K562 (cell line): Measurements from ENCODE around the gene TCF21. TPM values are rescaled to one million over a fixed set of nuclear protein-coding genes. Genes with fewer than 3 reads are reported as not detected.

ENCODE experiments used
- ATAC-seq: fragments of 200-7000 bp; cut with Tn5 transposase; 3 replicates; pipeline ENCODE4 v1.9.1; 2020; ENCODE audit warnings: moderate library complexity
- BruUV-seq: library from RNA; stranded (reverse); fragments of 400-500 nt; replicated peaks from 2 replicates; lab custom pipeline; 2021; lab: Mats Ljungman, UMichigan
- CTCF ChIA-PET: fragments of 300-600 bp; formaldehyde crosslinking; extraction: SDS; loops from one replicate; lab custom pipeline; 2021; ENCODE audit warnings: low intra/inter-chr PET ratio; lab: Yijun Ruan, JAX
- POLR2A ChIA-PET: fragments of 300-600, 350-650 bp; sonication (Branson Sonifier 250); formaldehyde crosslinking; extraction: SDS; loops from one replicate; lab custom pipeline; 2021; ENCODE audit warnings: antibody characterized with exemption, inconsistent platforms; lab: Yijun Ruan, JAX
- DNase-seq, 4 experiments: peaks; one replicate each; pipeline versions ENCODE4 v3.0.0 to v3.0.0-alpha.2; 2011 to 2018; ENCODE audit warnings: low spot score in 3 of 4, mixed read lengths in 3 of 4; ENCODE audit errors: extremely low read depth in 1 of 4
- FAIRE-seq: peaks from 2 replicates; lab custom pipeline; 2011; peaks lifted over from hg19 to GRCh38; lab: Jason Lieb, UNC
- H2AFZ ChIP-seq: 2 replicates; pipeline ENCODE4 v1.6.0; 2011; ENCODE audit warnings: low read depth, low read length, control low read depth, inconsistent platforms
- H3K27ac ChIP-seq: fragments of 200-600 bp; 3 replicates; pipeline ENCODE4 v1.8.0; 2011; ENCODE audit warnings: low read depth, mild to moderate bottlenecking, control low read depth, inconsistent platforms, low read length, moderate library complexity, mixed read lengths; ENCODE audit errors: extremely low read depth
- H3K27me3 ChIP-seq, 2 experiments: fragments of 300-600 bp in 1 of 2; 2 replicates in 1 of 2; 3 replicates in 1 of 2; pipeline versions ENCODE4 v1.6.0 to v1.8.0; 2011; ENCODE audit warnings: inconsistent platforms in 2 of 2, low read length in 2 of 2, mild to moderate bottlenecking in 1 of 2, mixed read lengths in 1 of 2, moderate library complexity in 1 of 2; ENCODE audit not compliant: control insufficient read depth in 2 of 2, insufficient read depth in 2 of 2
- H3K36me3 ChIP-seq: fragments of 300-600 bp; 3 replicates; pipeline ENCODE4 v1.8.0; 2011; ENCODE audit warnings: mild to moderate bottlenecking, low read length, inconsistent platforms; ENCODE audit not compliant: control insufficient read depth, insufficient read depth
- H3K4me1 ChIP-seq, 2 experiments: fragments of 200-600 bp in 1 of 2; replicated peaks in 1 of 2; 2 replicates in 1 of 2; 3 replicates in 1 of 2; pipeline versions ENCODE4 v1.5.1 to v1.8.0; 2011; ENCODE audit warnings: inconsistent platforms in 2 of 2, low read length in 2 of 2, mild to moderate bottlenecking in 1 of 2, mixed read lengths in 1 of 2, moderate library complexity in 1 of 2; ENCODE audit not compliant: control insufficient read depth in 2 of 2, insufficient read depth in 2 of 2
- H3K4me2 ChIP-seq: 2 replicates; pipeline ENCODE4 v1.6.1; 2011; ENCODE audit warnings: low read length, control low read depth, inconsistent platforms, mixed read lengths; ENCODE audit not compliant: insufficient read depth
- H3K4me3 ChIP-seq: fragments of 200-600 bp; sonication (generic), shearing (Covaris generic); 2 replicates; pipeline ENCODE4 v1.5.1; 2016; ENCODE audit warnings: control low read depth, inconsistent platforms
- H3K79me2 ChIP-seq: fragments of 200-600 bp; 3 replicates; pipeline ENCODE4 v1.8.0; 2011; ENCODE audit warnings: low read length, inconsistent platforms; ENCODE audit not compliant: control insufficient read depth, insufficient read depth
- H3K9ac ChIP-seq, 2 experiments: 2 replicates each; pipeline versions ENCODE4 v1.6.0 to v1.6.1; 2011; ENCODE audit warnings: low read depth in 2 of 2, low read length in 2 of 2, control low read depth in 1 of 2, inconsistent platforms in 1 of 2, mild to moderate bottlenecking in 1 of 2, mixed read lengths in 1 of 2; ENCODE audit not compliant: insufficient read depth in 1 of 2
- H3K9me1 ChIP-seq: one replicate; pipeline ENCODE4 v1.6.0; 2011; ENCODE audit warnings: inconsistent platforms, mild to moderate bottlenecking, low read length, moderate library complexity; ENCODE audit not compliant: control insufficient read depth, insufficient read depth
- H3K9me3 ChIP-seq: replicated peaks from 2 replicates; pipeline ENCODE4 v1.5.1; 2011; ENCODE audit warnings: low read depth, low read length, inconsistent platforms; ENCODE audit not compliant: control insufficient read depth, insufficient read depth
- H4K20me1 ChIP-seq: replicated peaks from 2 replicates; pipeline ENCODE4 v1.6.1; 2011; ENCODE audit warnings: low read length, inconsistent platforms, mixed read lengths; ENCODE audit not compliant: control insufficient read depth, insufficient read depth
- ATF2 ChIP-seq: sonication (generic); formaldehyde crosslinking; IDR thresholded peaks from 2 replicates; pipeline ENCODE4 v1.8.1; 2022; ENCODE audit warnings: missing genetic modification reagents
- CEBPZ ChIP-seq: fragments of 150-350 bp; IDR thresholded peaks from 2 replicates; pipeline ENCODE4 v1.6.1; 2014; ENCODE audit warnings: low read depth, mild to moderate bottlenecking, low read length, borderline replicate concordance
- E2F3 ChIP-seq: fragments of 250-450 bp; sonication (Bioruptor Pico); IDR thresholded peaks from 2 replicates; pipeline ENCODE4 v1.4.0; 2020; ENCODE audit warnings: mild to moderate bottlenecking
- GATA2 ChIP-seq: sonication (generic); formaldehyde crosslinking; IDR thresholded peaks from 2 replicates; pipeline ENCODE4 v1.4.0; 2020; ENCODE audit warnings: mild to moderate bottlenecking, missing genetic modification reagents
- HNRNPL ChIP-seq: fragments of 200-400 bp; formaldehyde crosslinking; IDR thresholded peaks from 2 replicates; pipeline ENCODE4 v1.6.1; 2017; ENCODE audit warnings: low read depth, mild to moderate bottlenecking, low read length
- LEF1 ChIP-seq: fragments of 450-650 bp; IDR thresholded peaks from 2 replicates; pipeline ENCODE4 v1.6.1; 2016; ENCODE audit warnings: mild to moderate bottlenecking
- MTA1 ChIP-seq: fragments of 450-650 bp; IDR thresholded peaks from 2 replicates; pipeline ENCODE4 v1.6.1; 2017; ENCODE audit warnings: borderline replicate concordance
- RBM39 ChIP-seq: fragments of 200-400 bp; formaldehyde crosslinking; optimal IDR thresholded peaks from 2 replicates; pipeline ENCODE3; 2018; ENCODE audit warnings: low read depth, low read length
- SMAD2 ChIP-seq: fragments of 150-350 bp; IDR thresholded peaks from 2 replicates; pipeline ENCODE4 v1.6.1; 2014; ENCODE audit warnings: low read depth, mild to moderate bottlenecking, low read length
- SRSF7 ChIP-seq: fragments of 200-400 bp; formaldehyde crosslinking; optimal IDR thresholded peaks from 2 replicates; pipeline ENCODE3; 2017; ENCODE audit warnings: mild to moderate bottlenecking, low read depth, low read length
- TBP ChIP-seq: optimal IDR thresholded peaks from 2 replicates; pipeline ENCODE3; 2011; ENCODE audit warnings: low read depth, low read length, improper control_type of control experiment
- TCF7 ChIP-seq: sonication (generic); IDR thresholded peaks from 2 replicates; pipeline ENCODE4 v1.6.1; 2016; ENCODE audit warnings: antibody characterized with exemption, borderline replicate concordance
- ZNF146 ChIP-seq: IDR thresholded peaks from one replicate; pipeline ENCODE4 v1.6.1; 2018; ENCODE audit warnings: missing compliant biosample characterization; ENCODE audit not compliant: unreplicated experiment
- ZNF311 ChIP-seq: fragments of 250-450 bp; sonication (Bioruptor Pico); IDR thresholded peaks from 2 replicates; pipeline ENCODE4 v1.4.0; 2020; ENCODE audit warnings: mild to moderate bottlenecking, moderate library complexity
- WGBS: fragments of 100-300 bp; shearing (Covaris generic); methylation state at CpG from one replicate; pipeline ENCODE4 v1.1.6; 2016; ENCODE audit warnings: low coverage, mixed read lengths; ENCODE audit not compliant: insufficient coverage; ENCODE audit errors: missing lambda C conversion rate; 5-methylcytosine and 5-hydroxymethylcytosine counted together
- in situ Hi-C: fragments of 300-500 bp; cut with MboI; formaldehyde crosslinking; loops from 4 replicates; pipeline ENCODE4 v1.15.0; 2018; ENCODE audit warnings: inconsistent platforms, mixed read lengths
- intact Hi-C: fragments of 100-400 bp; cut with micrococcal nuclease; formaldehyde crosslinking; loops from 2 replicates; pipeline ENCODE4 v1.14.2; 2022
- polyA plus RNA-seq, 8 experiments: library from polyadenylated mRNA; depleted of rRNA in 4 of 8; stranded (reverse) in 5 of 8; unstranded in 3 of 8; fragments of >200 nt; fragmentation: Nextera tagmentation in 2 of 8; fragmentation: Illumina TruSeq in 1 of 8; extraction: Ambion mirVana in 2 of 8; extraction: Trizol in 1 of 8; gene quantifications; 2 replicates each; pipeline versions ENCODE4 v1.2.1 to v1.2.3, GENCODE V29; 2011 to 2014; ENCODE audit warnings: inconsistent platforms in 1 of 8, missing spikeins in 1 of 8
- total RNA-seq, 7 experiments: library from RNA; depleted of rRNA in 6 of 7; stranded (reverse); fragments of >200 nt in 6 of 7; fragmentation: Illumina TruSeq in 2 of 7; extraction: Trizol in 2 of 7; gene quantifications; 2 replicates each; pipeline versions ENCODE4 v1.2.1 to v1.2.3, GENCODE V29; 2011 to 2021; ENCODE audit warnings: low replicate concordance in 1 of 7

The TCF21 gene
- total and polyA plus RNA-seq, 9 of the 15 experiments (the other 6 are each of a cell fraction or from before 2014, with no cell fraction given), result not detected

DNA sequence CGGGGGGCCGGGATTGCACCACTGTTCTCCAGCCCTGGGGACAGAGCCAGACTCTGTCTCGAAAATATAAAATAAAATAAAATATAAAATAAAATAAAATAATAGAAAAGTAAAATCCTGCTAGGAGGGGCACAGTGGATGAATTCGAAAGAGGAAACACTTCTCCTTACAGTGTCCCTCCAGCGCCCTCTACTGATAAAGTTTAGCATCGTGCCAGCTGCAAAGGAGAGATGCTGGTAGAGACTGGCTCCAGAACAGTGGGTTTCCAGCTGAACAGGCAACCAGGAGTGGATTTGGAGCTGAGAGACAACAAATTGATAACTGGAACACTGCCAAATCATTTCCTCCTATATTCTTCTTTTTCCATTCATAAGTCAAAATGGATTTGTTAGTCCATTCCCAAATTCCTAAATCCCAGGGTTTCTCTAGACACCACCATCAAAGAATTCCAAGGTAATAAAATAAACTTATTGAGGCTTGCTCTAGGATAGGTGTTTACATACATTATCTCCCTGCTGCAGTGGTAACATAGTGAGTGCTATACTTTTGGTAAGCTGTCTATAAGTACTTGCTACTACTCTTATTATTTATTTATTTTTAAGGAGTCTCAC lies 32.4 kb downstream of the TCF21 start (continued):
- TF ChIP-seq CEBPZ, result no peak
- TF ChIP-seq HNRNPL, result no peak
- no peak for TF ChIP-seq ZNF146 (CRISPR knock-in tag)

DNA sequence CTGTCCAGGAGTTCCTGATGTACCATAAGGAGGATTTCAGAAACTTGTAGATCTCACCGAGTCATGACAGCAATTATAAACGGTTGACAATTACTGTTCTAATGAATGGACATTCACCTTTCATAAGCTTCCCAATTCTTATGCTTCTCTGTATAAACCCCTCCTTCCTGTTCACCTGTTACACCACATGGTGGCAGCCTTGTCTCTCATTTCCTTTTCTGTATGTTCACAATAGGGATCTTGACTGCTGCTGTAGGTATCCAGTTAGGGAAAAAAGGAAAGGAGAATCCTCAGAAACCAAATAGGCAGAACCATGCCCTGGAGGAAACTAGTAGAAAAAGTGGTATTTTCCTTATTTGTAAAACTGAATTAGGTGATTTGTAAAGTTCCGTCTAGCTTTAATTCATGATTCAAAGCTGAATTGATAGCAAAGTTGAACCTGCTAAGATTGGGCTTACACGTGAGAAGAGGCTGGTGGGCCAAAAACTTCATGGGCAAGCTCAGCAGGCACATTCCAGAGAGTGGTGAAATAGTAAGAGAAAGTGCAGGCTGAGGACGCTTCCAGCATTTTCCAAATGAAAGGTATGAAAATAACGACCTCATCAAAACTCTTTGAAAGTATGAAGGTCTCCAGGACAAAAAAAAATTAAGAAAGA lies 35.2 kb downstream of the TCF21 start:
- in situ Hi-C loops, result loop anchor here (5.0 to 25.0 kb wide), 5 partner anchors 141 to 1087 kb away; no protein-coding TSS in a partner anchor
- TF ChIP-seq ATF2 (no peak), ZNF311 (CRISPR knock-in tag) (no peak), TCF7 (no peak), TBP (no peak), GATA2 (no peak), SMAD2 (no peak), MTA1 (no peak), LEF1 (no peak), SRSF7 (no peak), RBM39 (no peak), E2F3 (CRISPR knock-in tag) (no peak)

More for the DNA sequence above, 35.2 kb downstream of the TCF21 start:
- Histone ChIP-seq H3K9me3 (no peaks in the 10 kb centered on the region), H3K4me1 (no peaks in the 10 kb centered on the region), H3K27me3 (no peaks in the 10 kb centered on the region), H3K4me2 (no peak overlapping the region), H4K20me1 (no peaks in the 10 kb centered on the region), H3K27ac (no peak overlapping the region), H3K9ac (no peak overlapping the region), H3K79me2 (no peaks in the 10 kb centered on the region), H3K36me3 (no peaks in the 10 kb centered on the region), H3K4me3 (no peak overlapping the region), H3K9me1 (no peaks in the 10 kb centered on the region), H2AFZ (no peak overlapping the region)
- WGBS, result 11% methylated on average over 6 of the region's 6 CpGs
- FAIRE-seq (peak; percentile 96), ATAC-seq (peak; percentile 94), DNase-seq (peak; percentile 55 to 84 (median 65))
- BruUV-seq, result no TSS peak
- POLR2A ChIA-PET, result interaction anchor here (1.0 to 1.7 kb wide), 3 partner anchors 35 to 175 kb away, joined by 4 to 13 read pairs (median 5); no protein-coding TSS in a partner anchor
- CTCF ChIA-PET, result interaction anchor here (0.5 to 6.8 kb wide), 12 partner anchors 16 to 1155 kb away, joined by 3 to 153 read pairs (median 4); no protein-coding TSS in a partner anchor
- intact Hi-C loops, result loop anchor here (1.0 to 10.0 kb wide), 6 partner anchors 49 to 1021 kb away; no protein-coding TSS in a partner anchor
